Right forelimb (tissue), 1 donor: ENCODE results near the gene RXRA.

Experiments used
- DNase-seq: peaks from one replicate; pipeline ENCODE4 v3.0.0-alpha.2; 2018

Gene RXRA

DNA sequence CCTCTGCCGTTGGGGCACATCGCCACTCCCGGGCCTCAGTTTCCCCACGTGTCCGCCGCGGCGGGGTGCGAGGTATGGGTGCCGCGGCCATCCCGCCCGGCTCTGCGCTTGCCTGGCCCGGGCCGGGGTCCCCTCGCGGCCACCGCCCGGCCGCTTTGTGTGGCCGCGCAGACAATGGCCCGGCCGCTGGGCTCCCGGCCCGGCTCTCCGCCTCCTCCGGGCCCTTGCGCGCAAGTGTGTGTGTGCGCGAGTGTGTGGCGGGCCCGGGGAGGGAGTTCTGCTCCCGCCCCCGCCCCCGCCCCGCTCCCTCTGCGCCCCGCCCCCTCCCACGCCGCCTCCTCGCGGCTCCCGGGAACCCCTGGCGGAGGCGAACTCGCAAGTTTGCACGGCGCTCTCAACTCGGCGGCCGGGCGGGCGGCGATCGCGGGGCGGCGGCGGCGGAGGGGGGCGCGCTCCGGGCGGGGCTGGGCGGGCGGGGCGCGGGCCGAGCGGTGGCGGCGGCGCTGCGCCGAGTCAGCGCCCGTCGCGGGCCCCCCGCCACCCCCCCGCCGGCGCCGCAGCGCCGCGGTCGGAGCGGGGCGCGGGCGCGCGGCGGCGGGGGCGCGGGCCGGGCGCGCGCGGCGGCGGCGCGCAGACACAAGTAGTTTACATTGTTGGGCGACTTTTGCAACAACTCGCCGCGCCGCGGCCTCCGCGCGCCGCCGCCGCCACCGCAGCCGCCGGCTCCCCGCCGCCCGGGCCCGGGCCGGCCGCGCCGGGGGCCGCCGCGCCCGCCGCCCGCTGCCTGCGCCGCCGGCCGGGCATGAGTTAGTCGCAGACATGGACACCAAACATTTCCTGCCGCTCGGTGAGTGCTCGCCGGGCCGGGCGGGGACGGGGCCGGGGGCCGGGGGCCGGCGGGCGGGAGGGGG, at the start of gene RXRA:
Gene RXRA, plus strand, starts transcription at position 643 of the 911 bp plus-strand sequence. Its CDS starts 177 bp downstream, at position 820.
- DNase-seq = peak; percentile 91

DNA sequence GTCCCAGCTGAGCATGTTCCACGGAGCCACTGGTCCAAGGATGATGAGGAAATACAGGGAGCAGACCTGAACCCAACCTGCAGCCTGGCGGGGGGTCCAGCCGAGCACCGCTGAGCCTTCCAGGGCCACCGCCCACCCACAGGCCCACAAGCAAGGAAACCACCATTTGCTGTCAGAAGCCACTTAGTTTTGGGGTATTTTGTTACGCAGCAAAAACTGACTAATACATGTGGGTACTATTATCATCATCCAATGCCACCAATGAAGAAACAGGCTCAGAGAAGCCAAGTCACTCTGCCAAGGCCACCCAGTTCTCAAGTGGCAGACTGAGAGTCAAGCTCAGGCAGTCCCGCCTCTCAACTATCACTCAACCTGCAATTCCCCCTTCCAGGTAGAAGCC, 48.0 kb upstream of the RXRA start:
- no peak for DNase-seq

DNA sequence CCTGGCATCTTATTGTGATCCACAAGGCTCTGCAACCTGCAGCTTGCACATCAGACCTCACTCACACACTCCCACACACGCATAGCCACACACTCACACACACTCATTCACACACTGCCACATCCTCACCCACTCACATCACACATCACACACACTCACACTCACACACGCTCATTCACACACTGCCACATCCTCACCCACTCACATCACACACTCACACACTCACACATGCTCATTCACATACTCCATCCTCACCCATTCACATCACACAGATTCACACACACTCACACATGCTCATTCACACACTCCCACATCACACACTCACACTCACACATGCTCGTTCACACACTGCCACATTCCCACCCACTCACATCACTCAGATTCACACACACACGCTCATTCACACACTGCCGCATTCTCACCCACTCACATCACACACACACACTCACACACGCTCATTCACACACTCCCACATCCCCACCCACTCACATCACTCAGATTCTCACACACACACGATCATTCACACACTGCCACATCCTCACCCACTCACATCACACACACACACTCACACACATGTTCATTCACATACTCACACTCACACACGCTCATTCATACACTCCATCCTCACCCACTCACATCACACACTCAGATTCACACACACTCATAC, 47.1 kb upstream of the RXRA start:
- no peak for DNase-seq

DNA sequence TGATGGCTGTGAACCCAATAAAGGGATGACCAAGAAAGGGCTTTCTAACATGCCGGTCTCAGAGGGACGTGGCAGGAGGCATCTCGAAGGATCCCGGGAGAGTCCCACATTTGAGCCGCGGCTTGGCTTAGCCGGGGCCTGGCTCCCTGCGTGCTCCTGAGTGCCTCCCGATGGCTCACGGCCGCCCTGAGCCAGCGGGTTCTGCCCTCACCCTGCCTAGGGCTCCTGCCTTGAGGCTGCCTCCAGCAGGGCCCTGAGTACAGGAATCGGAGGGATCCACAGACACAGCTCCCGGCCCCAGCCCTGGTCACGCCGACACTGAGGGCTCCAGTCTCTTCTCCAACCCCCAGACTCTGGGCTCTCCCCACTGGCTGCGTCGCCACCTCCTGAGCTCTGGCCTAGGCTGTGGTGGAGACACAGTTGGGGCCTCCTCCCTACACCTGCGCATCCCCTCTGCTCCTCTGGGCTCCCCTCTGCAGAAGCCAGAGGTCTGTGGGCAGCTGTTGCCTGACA, 44.1 kb upstream of the RXRA start:
- no peak for DNase-seq

DNA sequence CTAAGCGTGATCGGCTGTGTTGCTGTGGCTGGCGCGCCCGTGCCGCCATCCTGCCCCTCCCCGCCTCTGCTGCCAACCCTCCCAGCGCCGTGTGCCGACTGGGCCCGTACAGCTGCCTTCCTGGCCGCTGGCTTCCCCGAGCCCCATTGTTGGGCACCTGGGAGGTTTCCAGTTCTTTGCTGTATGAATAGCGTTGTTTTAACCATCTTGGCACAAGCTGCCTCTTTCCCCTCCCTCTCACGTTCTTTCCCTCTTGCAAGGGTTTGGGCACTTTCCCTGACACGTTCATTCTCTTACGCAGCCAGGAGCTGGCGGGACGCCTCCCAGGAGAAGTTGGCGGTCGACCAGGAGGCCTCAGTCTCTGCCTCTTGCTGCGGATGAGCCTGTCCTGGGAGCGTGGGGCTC, 43.1 kb upstream of the RXRA start:
- peak; percentile 86 for DNase-seq

DNA sequence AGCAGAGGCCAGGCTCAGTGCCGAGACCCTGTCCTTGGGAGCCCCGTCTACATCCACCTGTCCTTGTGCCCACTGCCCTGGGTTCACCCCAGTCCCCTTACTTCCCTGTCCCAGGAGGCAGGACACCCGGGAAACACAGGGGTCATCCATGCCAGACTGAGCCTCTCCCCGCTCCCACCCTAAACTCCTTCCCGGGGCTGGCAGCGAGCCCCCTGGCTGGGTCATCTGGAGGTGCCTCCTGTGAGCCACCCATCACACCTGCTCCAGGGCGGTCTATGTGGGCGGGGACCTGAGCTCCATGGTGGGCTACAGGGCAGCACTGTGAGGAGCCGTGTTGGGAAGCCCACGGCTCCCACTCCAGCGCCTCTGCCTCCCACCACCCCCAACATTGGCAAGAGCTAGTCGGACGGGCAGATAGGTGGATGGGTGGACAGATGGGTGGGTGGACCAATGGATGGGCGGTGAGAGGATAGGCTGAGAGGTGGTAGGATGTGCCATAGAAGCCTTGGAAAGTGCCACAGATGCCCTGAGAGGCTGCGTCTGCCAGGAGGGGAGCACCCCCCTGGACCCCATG, 42.5 kb upstream of the RXRA start:
- no peak for DNase-seq

DNA sequence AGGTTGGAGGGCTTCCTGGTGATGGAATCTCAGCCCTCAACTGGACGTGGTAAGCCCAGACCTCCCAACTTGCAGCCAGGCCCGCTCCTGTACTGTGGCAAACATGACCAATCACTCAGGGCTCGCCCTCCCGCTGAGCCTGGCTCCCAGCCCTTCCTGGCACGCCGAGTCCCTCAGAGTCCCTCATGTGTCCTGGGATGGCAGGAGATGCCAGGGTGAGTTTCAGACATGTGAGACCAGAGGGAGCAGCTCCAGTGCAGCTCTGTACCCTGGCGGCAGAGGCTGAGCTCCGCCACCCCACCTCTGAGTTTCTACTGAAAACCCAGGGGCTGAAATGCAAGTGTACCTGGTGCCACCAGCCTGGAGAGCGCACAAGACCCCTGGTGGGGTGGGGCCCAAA, 42.0 kb upstream of the RXRA start:
- no peak for DNase-seq

DNA sequence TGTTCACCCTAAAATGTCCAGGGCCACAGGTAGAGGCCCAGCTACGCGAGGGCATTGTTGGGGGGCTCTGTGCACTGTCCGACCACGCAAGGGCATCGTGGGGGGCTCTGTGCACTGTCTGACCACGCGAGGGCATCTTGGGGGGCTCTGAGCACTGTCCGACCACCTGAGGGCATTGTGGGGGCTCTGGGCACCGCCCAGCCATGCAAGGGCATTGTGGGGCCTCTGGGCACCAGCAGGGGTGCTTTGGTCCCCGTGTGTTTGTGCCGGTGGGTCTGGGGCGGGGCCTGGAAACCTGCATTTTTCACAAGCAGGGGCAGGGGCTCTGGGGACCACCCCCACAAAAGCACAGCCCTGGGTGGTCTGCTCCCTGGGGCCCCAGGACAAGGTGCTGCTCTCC, 41.5 kb upstream of the RXRA start:
- no peak for DNase-seq

DNA sequence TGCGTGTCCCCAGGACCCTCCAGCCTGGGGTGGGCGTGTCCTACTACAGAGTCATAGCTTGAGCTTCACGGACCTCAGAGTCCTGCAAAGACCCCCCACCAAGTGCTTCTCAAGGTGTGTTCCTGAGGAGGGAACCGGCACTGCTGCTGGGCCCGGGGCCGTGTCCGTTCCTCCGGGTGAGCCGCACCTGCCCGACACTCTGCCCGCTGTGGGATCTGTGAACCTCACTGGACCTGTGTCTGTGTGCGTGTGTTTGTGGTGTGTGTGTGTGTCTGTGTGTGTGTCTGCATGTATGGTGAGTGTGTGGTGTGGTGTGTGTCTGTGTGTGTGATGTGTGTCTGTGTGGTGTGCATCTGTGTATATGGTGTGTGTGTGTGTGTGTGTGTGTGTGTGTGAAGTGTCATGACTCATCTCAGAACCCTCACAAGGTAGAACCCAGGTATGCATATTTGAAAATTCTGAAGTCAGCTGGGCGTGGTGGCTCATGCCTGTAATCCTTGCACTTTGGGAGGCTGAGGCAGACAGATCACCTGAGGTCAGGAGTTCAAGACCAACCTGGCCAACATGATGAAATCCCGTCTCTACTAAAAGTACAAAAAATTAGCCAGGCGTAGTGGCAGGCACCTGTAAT, 40.9 kb upstream of the RXRA start:
- no peak for DNase-seq

DNA sequence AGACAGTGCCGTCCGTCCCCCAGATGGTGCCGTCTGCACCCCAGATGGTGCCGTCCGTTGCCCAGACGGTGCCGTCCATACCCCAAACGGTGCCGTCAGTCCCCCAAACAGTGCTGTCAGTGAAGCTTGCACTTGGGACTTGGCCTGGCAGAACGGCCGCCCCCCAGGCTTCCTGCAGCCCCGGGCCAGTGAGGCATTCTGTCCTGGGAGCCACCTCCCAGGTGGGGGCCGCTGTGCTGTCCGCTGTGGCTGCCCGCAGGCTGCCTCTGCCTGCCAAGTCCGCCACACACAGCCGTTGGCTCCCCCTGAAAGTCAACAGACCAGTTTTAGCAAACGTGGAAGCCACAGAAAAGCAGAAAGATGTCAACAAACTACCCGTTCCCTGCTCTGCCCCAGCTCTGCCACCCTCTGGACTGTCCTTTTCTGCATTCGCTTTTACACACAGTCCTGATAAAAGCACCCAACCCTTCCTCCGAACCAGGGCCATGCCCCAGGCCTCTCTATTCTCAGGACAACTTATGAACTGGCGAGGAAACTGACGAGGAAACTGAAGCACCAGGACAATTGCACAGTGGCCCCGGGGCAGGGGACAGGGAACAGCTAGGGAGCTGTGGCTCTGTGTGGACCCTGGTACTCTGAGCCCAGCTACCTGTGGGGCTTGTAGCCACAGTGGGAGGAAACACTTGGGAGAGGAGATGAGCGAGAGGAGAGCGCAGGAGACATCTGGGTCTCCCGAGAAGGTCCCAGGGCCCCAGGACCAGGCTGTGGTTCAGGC, 39.6 kb upstream of the RXRA start:
- DNase-seq = no peak

DNA sequence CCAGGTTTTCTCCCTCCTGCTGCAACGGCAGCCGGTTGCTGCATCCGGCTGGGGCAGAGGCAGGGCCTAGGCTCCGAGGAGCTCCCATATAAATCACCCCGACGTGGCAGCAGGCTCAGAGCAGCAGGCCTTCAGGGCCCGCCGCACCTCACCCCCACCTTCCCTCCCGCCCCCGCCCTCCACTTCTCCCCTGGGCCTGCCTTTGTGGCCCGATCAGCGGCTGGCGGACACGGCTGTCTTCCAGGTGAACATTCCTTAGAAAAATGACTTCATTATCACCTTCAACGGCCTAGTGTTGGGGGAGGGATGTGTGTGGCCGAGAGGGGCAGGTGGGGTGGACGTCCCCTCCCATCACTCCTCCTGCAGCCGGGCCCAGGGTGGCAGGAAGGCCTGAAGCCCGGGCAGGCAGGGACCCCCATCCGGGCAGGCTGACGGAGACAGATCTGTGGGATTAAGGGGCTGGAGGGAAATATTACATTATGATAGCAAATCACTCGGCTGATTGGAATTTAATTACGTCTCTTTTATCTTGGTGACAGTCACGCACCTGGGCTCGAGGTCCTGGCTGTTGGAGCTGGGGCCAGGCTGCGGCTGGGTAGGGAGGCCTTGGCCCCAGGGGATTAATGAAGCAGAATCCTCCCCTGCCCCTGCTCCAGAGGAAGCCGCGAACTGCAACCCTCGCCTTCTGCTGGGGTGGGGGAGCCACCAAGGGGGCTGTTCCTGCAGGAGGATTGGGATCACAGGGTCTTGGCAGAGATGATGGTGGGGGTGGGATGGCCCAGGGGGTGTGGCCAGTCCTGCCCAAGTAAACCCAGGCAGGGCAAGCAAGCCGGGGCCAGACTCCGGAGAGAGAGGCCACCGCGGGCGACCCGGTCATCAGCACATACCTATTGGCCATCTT, 38.4 kb upstream of the RXRA start:
- no peak for DNase-seq

DNA sequence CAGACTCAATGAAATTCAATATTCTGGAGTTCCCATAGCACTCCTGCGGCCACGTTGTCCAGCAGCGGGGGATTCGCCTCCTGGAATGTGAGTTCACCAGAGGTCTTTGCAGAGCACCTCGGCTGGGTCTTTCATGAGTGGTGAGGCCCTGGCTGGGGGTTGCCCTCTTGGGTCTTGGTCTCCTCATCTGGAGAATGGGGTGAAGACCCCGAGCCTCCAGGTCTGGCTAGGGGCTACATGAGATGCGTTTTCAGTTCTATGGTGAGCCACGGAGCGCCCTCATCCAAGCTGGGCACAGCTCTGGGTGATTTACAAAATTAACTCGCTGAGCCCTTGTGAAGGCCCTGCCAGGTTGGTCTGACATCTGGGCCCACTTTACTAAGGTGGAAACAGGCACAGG, 37.5 kb upstream of the RXRA start:
- DNase-seq = no peak

DNA sequence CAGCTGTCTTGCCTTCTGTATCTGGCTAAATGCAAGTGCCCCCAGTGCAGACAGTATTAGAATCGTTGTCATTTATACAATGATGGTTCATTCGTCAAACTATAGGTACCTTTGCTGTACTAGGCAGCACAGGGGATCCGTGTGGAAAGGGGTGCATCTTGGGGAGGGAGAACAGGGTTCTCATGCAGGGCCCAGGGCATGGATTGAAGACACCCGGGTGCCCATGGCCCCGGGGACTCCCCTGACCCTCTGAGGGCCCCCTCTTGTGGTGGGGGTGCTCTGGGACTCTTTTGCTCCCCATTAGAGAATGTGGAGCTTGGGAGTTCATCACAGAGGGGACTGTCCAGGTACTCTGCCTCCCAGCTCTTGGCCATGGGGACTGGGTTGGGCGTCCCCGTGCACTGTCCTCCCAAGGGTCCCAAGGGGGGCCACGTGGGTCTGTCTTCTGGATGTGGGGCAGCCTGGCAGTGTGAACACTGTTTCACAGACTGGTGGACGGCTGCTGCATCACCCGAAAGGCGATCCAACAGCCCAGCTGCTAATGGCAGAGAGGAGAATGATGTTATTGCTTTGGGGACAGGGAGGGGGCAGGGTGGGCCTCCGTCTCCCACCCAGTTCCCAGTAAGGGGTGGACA, 36.9 kb upstream of the RXRA start:
- no peak for DNase-seq

DNA sequence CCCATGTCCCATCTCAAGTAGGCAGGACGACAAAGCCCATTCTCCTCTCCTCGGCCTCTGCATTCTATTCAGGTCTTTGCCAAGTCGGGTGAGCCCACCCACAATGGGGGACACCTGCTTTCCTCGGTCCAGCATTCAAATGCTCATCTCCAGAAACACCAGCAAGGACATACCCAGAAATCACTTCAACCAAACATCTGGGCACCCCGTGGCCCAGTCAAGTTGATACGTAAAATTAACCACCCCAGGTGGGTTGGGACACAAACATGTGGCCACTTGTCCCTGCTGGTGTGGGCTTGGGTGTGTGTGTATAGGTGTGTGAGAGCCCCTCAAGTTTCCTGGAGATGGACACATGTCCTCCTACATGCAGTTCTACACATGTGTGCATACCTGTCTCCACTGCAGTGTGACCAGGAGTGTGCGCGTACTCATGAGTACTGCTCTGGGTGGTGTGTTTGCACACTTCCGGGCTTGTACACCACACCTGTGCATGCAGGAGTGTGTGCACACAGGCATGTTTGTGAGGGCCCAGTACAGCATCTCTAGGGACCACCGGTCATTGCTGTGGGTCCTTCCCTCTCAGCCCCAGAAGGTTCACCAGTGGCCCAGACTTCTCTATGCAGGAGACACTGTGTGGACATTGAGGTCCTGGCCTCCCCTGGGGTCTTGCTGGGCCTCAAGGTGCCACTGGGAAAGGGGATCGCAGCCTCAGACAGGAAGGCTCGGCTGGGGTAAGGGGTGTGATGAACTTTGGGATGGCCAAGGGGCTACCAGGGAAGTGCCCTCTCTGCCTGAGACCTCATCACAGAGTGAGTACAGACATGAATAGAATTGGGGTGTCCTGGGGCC, 35.4 kb upstream of the RXRA start:
- DNase-seq = no peak

DNA sequence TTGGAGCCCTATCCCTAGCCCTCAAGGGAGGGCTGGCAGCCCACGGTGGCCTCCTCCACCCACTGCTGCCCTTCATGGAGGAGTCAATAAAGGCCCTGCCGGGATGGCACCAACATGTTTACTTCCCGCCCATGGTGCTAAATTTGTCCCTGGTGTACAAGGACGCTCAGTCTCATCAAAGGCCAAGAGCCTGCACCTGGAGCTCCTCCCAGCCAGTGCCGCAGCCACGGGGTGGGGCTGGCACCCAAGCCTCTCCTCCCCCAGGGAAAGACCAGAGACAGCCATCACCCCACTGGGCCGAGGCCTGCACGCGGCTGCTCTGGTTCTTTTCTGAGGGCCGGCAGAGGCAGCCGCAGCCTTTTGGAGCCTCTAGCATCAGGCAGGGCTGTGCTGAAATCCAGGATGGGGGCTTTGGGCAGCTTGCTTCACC, 34.8 kb upstream of the RXRA start:
- DNase-seq = no peak

DNA sequence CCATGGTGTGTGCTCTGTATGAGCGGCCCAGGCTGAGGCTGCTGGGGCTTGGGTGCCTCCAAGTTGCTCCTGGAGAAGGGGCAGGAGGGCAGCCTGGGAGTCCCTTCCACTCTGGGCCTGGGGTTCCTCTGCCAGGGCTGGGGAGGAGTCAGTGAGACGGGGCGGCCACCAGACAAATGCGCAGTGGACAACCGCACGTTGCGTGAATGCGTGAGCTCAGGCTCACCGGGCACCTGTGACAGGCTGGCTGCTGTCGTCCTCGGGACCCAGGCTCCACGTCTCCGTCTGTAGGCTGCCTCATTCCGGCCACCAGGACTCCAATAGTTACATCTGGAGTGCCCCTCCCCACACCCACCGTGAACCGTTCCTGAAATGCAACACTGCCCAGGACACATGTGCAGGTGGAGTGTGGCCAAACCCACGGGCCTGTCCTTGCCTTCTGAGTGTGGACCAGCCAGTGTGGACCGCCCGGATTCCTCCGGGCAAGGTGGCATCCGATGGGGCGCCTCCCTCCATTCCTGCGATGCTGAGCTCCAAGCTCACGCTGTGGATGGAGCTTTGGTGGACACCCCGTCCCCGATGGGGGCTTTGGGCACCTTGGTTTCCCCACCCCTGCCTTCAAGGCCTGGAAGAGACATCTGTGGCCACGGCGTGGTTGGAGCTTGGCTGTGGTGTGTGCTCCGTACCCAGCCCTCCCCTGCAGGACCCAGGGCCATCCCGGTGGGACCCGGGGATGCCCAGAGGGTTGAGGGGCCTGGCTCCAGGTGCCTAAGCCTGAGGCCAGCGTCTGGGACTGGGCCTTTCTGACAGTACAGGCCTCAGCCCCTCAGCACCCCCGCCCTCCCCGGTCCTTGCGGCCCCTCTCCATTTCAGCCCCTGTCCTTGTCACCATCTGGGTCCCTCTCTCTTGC, 34.0 kb upstream of the RXRA start:
- no peak for DNase-seq

DNA sequence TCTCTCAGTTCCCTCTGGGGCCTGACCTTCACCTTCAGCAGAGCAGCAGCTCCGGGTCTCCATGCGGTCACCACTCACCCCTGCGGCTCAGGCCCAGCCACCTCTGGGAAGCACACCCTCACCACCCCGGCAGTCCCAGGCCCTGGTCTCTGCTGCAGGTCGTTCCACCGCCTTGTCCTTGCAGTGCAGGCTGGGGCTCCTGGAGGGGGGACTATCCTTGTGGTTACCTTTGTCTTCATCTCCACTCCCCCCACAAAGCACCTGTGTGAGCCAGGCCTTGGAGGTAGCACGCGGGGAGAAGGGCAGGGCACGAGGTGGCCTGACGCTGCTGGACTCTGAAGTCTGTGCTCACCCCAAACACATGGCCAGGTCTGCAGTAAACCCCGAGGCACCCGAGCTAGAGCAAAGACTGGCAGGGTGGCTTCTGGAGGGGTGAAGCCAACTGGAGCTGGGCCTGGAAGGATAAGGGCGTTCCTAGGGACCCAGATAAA, 33.2 kb upstream of the RXRA start:
- DNase-seq = no peak

DNA sequence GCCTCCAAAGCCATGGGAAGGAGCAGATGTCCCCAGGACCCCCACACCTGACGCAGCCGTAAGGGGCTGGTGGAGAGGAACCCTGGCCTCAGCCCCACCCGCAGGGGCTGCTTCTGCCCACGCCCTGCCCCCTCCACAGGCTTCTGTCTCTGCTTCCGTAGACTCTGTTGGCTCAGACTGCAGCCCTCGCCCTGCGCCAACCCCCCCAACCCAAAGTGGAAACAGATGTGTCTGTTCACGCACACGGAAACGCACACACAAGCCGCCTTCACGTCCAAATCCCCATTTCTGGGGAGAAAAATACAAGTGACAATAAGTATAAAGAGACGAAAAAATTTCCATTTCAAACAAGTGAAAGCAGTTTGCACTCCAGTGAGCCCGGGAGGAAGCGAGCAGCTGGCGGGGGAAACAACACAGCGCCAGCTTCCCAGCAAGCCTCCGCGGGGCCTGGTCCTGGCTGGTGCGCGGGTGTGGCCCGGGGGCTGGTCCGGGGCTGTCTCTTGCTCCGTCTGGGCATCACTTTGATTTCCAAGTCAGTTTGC, 32.6 kb upstream of the RXRA start:
- DNase-seq = peak; percentile 76
